NCI-H82 (cell line): ENCODE data around the gene CAMSAP1.

Source experiments
- DNase-seq: peaks from one replicate; lab custom pipeline; 2025; lab: John Stamatoyannopoulos, UW

CAMSAP1 gene

GRCh38 chr9:135774794-135775525, 132.4 kb downstream of the CAMSAP1 start:
- no peak for DNase-seq

DNA sequence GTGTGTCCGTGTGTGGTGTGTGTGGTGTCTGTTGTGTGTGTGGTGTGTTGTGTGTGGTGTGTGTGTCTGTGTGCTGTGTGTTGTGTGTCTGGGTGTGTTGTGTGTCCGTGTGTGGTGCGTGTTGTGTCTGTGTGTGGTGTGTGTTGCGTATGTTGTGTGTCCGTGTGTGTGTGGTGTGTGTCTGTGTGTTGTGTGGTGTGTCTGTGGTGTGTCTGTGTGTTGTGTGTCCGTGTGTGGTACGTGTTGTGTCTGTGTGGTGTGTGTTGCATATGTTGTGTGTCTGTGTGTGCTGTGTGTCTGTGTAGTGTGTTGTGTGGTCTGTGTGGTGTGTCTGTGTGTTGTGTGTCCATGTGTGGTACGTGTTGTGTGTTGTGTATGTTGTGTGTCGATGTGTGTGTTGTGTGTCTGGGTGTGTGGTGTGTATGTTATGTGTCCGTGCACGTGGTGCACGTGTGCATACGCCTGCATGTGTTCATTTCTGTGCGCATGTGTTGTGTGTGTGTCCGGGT, 133.1 kb downstream of the CAMSAP1 start:
- DNase-seq: no peak

- DNase-seq: no peak
These were observed 133.7 kb downstream of the CAMSAP1 start for GRCh38 chr9:135773530-135774238.

- DNase-seq: no peak
These were observed 134.4 kb downstream of the CAMSAP1 start for GRCh38 chr9:135772702-135773493.

DNA sequence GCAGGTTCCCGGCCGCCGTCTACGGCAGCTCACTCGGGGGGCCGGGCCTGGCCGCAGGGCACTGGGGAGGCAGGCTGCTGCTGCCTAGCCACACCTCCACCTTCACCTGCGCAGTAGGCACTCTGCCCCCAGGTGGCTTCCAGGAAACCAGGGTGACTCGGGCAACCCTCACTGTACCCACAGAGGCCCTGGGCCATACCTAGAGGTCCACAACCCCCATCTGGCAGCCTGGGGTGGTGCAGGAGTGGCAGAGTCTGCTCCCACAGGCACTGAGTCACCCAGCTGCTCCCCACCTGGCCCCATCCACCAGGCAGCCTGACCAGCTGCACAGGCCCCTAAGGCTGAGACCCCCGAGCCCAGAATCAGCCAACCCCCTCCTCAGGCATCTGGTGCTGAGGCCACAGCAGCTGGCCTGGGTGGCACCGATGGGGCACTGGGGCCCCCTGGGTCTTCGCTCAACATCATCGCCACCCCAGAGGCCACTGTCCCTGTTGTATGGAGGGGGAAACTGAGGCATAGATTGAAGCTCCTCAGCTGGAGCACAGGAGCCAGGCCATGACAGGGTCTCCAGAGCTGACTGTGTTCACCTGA, 135.2 kb downstream of the CAMSAP1 start:
- no peak for DNase-seq

GRCh38 chr9:135771401-135772051, 135.8 kb downstream of the CAMSAP1 start:
- no peak for DNase-seq

GRCh38 chr9:135770771-135771170, 136.6 kb downstream of the CAMSAP1 start:
- no peak for DNase-seq

GRCh38 chr9:135770203-135770535, 137.2 kb downstream of the CAMSAP1 start:
- DNase-seq: no peak

DNA sequence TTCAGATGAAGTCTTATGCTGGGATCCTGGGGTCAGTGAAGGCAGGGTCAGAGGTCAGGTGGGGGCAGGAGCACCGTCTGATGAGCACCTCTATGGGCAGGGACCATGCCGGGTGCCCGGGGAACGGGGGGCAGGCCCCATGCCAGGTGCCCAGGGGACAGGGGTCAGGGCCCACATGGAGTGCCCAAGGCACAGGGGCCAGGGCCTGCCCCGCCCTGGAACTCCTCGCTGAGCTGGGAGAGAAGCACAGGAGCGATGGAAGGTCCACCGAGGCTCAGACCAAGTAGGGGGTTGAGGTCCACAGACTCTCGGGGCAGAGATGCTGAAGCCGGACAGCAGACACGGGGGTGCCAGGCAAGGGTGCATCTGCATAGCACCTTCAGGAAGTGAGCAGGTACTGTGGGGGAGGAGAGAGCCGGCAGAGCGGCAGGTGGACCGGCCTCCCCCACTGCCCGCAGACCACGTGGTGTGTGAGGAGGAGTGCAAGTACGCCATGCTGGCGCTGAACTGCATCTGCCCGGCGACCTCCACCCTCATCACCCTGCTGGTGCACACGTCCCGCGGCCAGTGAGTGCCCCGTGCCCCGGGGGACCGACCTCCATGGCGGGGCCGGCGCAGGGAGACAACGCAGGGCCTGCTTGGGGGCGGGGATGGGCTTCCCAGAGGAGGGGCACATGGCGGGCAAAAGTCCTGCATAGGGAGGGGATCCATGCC, 137.7 kb downstream of the CAMSAP1 start:
- no peak for DNase-seq

DNA sequence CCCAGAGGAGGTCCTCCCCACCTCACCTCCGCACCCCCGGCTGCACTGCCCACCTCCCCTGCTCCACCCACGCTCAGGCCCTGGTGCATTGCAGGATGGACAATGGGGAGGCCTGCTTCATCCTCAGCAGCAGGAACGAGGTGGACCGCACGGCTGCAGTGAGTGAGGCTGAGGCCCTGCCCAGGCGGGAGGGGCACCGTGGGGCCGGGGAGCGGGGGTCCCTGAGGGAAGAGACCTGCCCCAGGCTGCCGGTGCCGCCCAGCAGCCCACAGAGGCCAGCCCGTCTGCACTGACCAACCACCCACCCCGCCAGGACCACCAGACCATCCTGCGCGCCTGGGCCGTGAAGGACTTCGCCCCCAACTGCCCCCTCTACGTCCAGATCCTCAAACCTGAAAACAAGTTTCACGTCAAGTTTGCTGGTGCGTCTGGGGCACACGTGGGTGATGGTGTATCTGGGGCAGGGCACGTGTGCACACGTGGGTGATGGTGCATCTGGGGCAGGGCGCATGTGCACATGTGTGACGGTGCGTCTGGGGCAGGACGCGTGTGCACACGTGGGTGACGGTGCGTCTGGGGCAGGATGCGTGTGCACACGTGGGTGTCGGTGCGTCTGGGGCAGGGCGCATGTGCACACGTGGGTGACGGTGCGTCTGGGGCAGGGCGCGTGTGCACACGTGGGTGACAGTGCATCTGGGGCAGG, 138.7 kb downstream of the CAMSAP1 start:
- DNase-seq: no peak

GRCh38 chr9:135766707-135767106, 140.6 kb downstream of the CAMSAP1 start:
- DNase-seq: no peak

- DNase-seq: no peak
These were observed 141.1 kb downstream of the CAMSAP1 start for GRCh38 chr9:135766251-135766650.

GRCh38 chr9:135765416-135765815, 141.9 kb downstream of the CAMSAP1 start:
- DNase-seq: no peak

DNA sequence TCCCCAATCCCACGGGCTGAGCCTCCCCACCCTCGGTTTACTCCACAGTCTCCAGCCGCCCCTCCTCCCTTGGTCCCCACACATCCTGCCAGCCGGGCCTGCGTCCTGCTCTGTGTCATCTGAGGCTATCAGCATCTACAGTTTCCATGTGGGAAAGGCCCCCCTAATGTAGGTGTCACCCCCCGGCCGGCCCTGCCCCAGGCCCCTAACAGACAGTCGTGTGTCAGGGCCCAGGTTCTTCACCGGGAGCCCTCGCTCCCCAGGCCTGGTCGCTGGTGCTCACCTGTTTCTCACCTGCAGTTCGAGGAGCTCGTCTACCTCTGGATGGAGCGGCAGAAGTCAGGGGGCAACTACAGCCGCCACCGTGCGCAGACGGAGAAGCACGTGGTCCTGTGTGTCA, 142.6 kb downstream of the CAMSAP1 start:
- DNase-seq: no peak

- no peak for DNase-seq
These were observed 143.5 kb downstream of the CAMSAP1 start for GRCh38 chr9:135763716-135764446.

DNA sequence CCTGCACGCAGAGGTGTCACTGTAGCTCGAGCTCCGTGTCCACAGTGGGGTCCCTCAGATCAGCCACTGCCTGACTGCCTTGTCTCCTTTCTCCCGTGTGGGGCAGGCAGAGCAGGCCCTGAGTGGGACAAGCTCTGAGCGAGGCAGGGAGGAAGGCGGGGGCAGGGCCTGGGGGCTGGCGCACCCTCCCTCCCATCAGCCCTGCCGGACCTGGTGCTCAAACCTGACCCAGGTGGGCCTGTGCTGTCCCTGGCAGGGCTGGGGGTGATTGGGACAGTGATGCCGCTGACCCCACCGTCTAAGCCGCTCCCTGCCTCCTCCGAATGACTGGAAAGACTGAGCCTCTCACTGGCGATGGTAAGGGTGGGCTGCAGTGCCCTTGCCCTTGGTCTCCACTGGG, 144.4 kb downstream of the CAMSAP1 start:
- DNase-seq: no peak

DNA sequence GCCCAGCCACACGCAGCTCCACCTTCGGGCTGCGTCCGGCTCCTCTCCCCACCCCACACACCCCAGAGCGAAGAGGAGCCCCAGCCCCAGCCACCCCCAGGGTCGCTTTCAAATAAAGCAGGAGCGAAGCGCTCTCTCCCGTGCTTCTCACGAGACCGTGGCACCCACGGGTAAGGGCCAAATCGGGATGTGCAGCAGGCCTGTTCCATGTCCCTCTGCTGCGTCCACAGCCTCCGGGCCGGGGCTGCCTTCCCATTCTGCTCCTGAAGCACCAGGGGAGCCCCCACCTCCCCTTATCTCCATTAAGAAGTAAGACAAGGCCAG, 145.5 kb downstream of the CAMSAP1 start:
- no peak for DNase-seq

DNA sequence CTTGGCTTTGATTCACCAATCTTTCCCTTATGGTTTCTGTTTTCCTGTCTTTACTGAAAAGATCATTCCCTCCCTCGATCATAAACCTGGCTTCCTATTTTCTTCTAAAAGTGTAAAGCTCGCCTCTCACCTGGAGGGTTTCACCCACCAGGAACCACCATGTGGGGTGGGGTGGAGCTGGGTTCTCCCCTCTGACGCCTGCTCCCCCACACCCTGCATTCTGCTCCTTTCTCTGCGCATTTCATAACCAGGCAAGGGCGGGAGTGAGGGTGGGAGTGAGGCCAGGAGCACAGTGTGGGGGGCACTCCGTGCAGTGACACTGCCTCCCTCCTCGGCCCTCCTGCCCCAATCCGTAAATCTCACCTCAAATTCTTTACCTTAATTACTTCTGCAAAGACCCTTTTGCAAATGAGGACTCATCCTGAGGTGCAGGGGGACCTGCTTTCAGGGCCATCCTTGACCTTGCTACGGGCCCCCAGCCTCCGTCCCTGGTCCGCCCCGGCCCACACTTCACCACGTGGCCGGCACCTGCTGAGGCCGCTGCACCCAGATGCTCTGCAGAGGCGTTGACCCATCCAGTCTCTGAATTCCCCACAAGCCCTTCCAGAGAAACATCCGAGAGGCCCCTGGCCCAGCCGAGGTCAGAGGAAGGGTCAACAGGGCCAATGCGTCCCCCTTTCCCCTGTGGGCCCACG, 146.0 kb downstream of the CAMSAP1 start:
- DNase-seq: no peak

DNA sequence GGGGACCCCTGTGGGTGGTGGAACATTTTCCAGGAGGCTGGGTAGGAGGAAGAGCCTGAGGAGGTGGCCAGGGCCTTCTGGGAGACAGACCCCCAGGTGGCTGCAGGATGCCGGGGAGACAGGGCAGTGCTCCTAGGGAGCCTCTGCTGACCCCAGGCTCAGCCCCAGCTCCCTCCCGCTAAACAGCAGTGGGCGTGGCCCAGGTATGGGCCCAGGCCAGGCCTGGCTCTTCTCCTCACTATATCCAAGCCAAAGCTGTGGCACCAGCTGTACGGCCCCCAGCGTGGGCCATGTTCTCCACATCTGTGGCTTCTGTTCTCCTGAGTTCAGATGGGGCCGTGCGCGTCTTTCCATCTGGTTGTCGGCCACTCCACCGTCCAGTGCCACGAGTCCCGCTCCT, 146.9 kb downstream of the CAMSAP1 start:
- DNase-seq: no peak
